ENCODE measurements around the gene GNG13. TPM values are rescaled to one million over a fixed set of nuclear protein-coding genes. Genes with fewer than 3 reads are reported as not detected.
A peak's percentile ranks its signal among the peaks of the same experiment; 100 is the strongest.

GNG13 gene
- total RNA-seq, 1 experiment from 2014 or later: not detected

GRCh38 chr16:785563-786535, 14.7 kb downstream of the GNG13 start:
- Histone ChIP-seq H3K4ac (ENCODE audit: low read depth, low read length) (no peak overlapping the region), H2BK5ac (ENCODE audit: insufficient read length, low read length) (no peak overlapping the region), H3K9me3 (ENCODE audit: control insufficient read depth, low read depth, low read length) (no peaks in the 10 kb centered on the region), H3K27me3 (ENCODE audit: insufficient read depth, low read length) (no peaks in the 10 kb centered on the region), H3K9ac (ENCODE audit: extremely low read depth, insufficient read length, low read length) (no peak overlapping the region), H3K23me2 (ENCODE audit: insufficient read length, low read depth, low read length, poor library complexity, severe bottlenecking) (peaks cover 11% of the 10 kb centered on the region), H3T11ph (ENCODE audit: low read length) (no peak overlapping the region), H3K56ac (ENCODE audit: insufficient read length, low read depth, low read length) (no peak overlapping the region), H4K8ac (replicated peaks; ENCODE audit: insufficient read length, low read depth, low read length) (no peak overlapping the region), H3K18ac (ENCODE audit: insufficient read length, low read depth, low read length) (no peak overlapping the region), H2BK12ac (ENCODE audit: insufficient read length, low read depth, low read length) (no peak overlapping the region), H3K4me1 (ENCODE audit: insufficient read depth, low read length) (no peaks in the 10 kb centered on the region), H3K4me2 (ENCODE audit: insufficient read depth, insufficient read length, low read length) (no peak overlapping the region), H2BK15ac (ENCODE audit: low read depth, low read length) (no peak overlapping the region), H4K91ac (ENCODE audit: insufficient read length, low read depth, low read length) (no peak overlapping the region), H2AK5ac (ENCODE audit: insufficient read length, low read length) (no peak overlapping the region), H3K23ac (ENCODE audit: insufficient read length, low read depth, low read length) (no peak overlapping the region), H2BK20ac (ENCODE audit: low read depth, low read length, poor library complexity, severe bottlenecking) (no peak overlapping the region), H4K20me1 (ENCODE audit: control insufficient read depth, insufficient read depth, insufficient read length) (peaks cover under 1% of the 10 kb centered on the region), H3K79me1 (ENCODE audit: insufficient read depth, low read depth, low read length, poor library complexity, severe bottlenecking) (peaks cover 2% of the 10 kb centered on the region), H3K14ac (ENCODE audit: insufficient read depth, low read length) (no peak overlapping the region), H2BK120ac (ENCODE audit: low read depth, low read length, poor library complexity, severe bottlenecking) (no peak overlapping the region), H2AFZ (ENCODE audit: low read length) (no peak overlapping the region), H4K5ac (ENCODE audit: insufficient read length, low read depth, low read length) (no peak overlapping the region), H3K27ac (ENCODE audit: insufficient read length, low read depth, low read length) (no peak overlapping the region), H3K79me2 (ENCODE audit: insufficient read depth, low read length) (no peaks in the 10 kb centered on the region; the same call in 1 of the 2 replicates)
- H3K36me3 Mint-ChIP-seq (ENCODE audit: insufficient read depth in 1 of 3, low read depth in 3 of 3): peaks cover 0 to 16% (median 13%) of the 10 kb centered on the region in 3 experiments; a peak in 5 of 7 replicates
- peaks cover 6% of the 10 kb centered on the region for H3K27me3 Mint-ChIP-seq (ENCODE audit: low read depth)
- no peaks in the 10 kb centered on the region for H3K9me3 Mint-ChIP-seq
- peak; percentile 90 for DNase-seq
- peak; percentile 96 for TF ChIP-seq CTCF (conservative IDR thresholded peaks at IDR 0.05)
- H3K4me1 Mint-ChIP-seq: peaks cover 0 to 2% of the 10 kb centered on the region in 2 experiments; a peak in 1 of 4 replicates
- no peak overlapping the region for H3K27ac Mint-ChIP-seq
- H3K4me3 Mint-ChIP-seq: peak overlapping the region; percentile 41 to 68
- WGBS (ENCODE audit: extremely low coverage, insufficient read length, low lambda C conversion rate): no CpG with 5 or more reads among the region's 58 CpGs
